HEK293T (cell line): ENCODE results near the gene ADAMTS8.

Experiments used
- ARNT ChIP-seq: fragments of 450-650 bp; IDR thresholded peaks from 2 replicates; pipeline ENCODE4 v1.6.1; 2017; ENCODE audit warnings: mild to moderate bottlenecking
- BHLHE40 ChIP-seq: fragments of 450-650 bp; IDR thresholded peaks from 2 replicates; pipeline ENCODE4 v1.6.1; 2016; ENCODE audit warnings: mild to moderate bottlenecking, moderate library complexity, borderline replicate concordance
- CTBP1 ChIP-seq: fragments of 450-650 bp; IDR thresholded peaks from 2 replicates; pipeline ENCODE4 v1.6.1; 2016; ENCODE audit warnings: borderline replicate concordance
- ELF4 ChIP-seq: fragments of 450-650 bp; IDR thresholded peaks from 2 replicates; pipeline ENCODE4 v1.6.1; 2017; ENCODE audit warnings: antibody characterized with exemption
- FOXA1 ChIP-seq: fragments of 450-650 bp; IDR thresholded peaks from 2 replicates; pipeline ENCODE4 v1.6.1; 2016; ENCODE audit warnings: mild to moderate bottlenecking
- FOXK2 ChIP-seq: fragments of 450-650 bp; IDR thresholded peaks from 2 replicates; pipeline ENCODE4 v1.6.1; 2016; ENCODE audit warnings: mild to moderate bottlenecking
- FOXM1 ChIP-seq: fragments of 450-650 bp; IDR thresholded peaks from 2 replicates; pipeline ENCODE4 v1.6.1; 2017; ENCODE audit warnings: mild to moderate bottlenecking, borderline replicate concordance
- HDGF ChIP-seq: fragments of 450-650 bp; IDR thresholded peaks from 2 replicates; pipeline ENCODE4 v1.6.1; 2017; ENCODE audit warnings: antibody characterized with exemption, borderline replicate concordance
- LEF1 ChIP-seq: fragments of 450-650 bp; IDR thresholded peaks from 2 replicates; pipeline ENCODE4 v1.6.1; 2017; ENCODE audit warnings: mild to moderate bottlenecking, borderline replicate concordance
- NFRKB ChIP-seq: fragments of 450-650 bp; IDR thresholded peaks from 2 replicates; pipeline ENCODE4 v1.6.1; 2016; ENCODE audit warnings: mild to moderate bottlenecking, moderate library complexity
- SP1 ChIP-seq: fragments of 450-650 bp; IDR thresholded peaks from 2 replicates; pipeline ENCODE4 v1.6.1; 2017
- SUZ12 ChIP-seq: fragments of 450-650 bp; IDR thresholded peaks from 2 replicates; pipeline ENCODE4 v1.6.1; 2016; ENCODE audit warnings: mild to moderate bottlenecking
- TARDBP ChIP-seq: fragments of 450-650 bp; IDR thresholded peaks from 2 replicates; pipeline ENCODE4 v1.6.1; 2016
- ZNF384 ChIP-seq: fragments of 450-650 bp; IDR thresholded peaks from 2 replicates; pipeline ENCODE4 v1.6.1; 2016

DNA sequence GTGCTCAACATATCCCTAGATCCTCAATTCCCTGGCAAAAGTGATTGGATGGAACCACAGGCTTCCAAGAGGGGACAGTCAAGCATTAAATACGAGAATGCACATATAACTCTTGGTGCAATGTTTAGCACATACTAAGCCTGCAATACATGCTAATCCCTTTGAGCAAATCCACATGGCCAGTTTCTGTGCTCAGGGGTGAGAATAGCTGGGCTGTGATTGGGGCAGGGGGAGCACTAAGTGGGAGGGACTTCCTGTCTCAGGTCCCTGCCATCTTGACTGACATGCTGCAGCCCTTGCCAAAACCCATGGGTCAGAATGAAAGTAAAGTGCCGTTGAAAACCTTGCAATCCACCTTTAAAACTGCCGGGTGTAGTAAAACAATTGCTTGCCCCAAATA is 17.4 kb upstream of the ADAMTS8 start:
- no peak for TF ChIP-seq SUZ12
- TF ChIP-seq BHLHE40, result no peak
- TF ChIP-seq FOXM1, result no peak
- TF ChIP-seq FOXA1, result no peak
- no peak for TF ChIP-seq ELF4
- TF ChIP-seq ARNT, result no peak
- TF ChIP-seq NFRKB, result no peak
- TF ChIP-seq HDGF, result no peak
- no peak for TF ChIP-seq LEF1
- TF ChIP-seq CTBP1, result no peak
- no peak for TF ChIP-seq ZNF384
- no peak for TF ChIP-seq FOXK2
- TF ChIP-seq SP1, result no peak
- no peak for TF ChIP-seq TARDBP
